Measurements from ENCODE around the gene TESK1. TPM values are rescaled to one million over a fixed set of nuclear protein-coding genes. Genes with fewer than 3 reads are reported as not detected.
"Not testable (repeated sequence)": the region's sequence is repeated elsewhere in the genome, so short reads cannot be mapped to it uniquely, and the experiment has no call there.

Gene TESK1
- total RNA-seq, 1 donor from 2014 or later: 30.9 TPM

DNA sequence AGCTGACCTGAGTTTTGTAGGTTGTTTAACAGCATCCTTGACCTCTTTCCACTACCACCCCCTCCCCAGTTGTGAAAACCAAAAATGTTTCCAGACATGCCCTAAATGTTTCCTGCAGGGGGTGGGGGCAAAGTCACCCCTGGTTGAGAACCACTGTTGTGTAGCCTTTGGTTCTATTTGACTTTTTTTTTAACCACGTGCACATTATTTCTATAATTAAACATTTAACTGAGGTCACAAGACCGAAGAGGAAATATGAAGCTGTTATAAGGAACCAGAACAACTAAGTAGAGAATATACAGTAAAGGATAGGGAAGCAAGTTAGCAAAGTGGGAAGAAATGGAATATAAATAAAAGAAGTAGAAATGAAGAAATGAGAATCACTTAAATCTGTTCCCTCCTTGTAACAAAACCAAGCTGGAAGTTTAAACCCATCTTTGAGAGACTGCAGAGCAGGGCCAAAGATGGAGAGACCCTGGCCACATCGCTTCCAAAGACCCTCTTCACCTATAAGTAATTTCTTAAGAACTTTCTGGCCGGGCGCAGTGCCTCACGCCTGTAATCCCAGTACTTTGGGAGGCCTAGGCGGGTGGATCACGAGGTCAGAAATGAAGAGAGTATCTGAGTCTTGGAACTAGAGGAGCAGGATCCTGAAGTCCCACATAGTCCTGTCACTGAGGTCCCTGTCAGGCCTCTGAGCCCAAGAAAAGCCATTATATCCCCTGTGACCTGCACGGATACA, 31.2 kb downstream of the TESK1 start:
- Histone ChIP-seq H3K4me3 (ENCODE audit: insufficient read depth, low read depth, low read length) (no peak overlapping the region), H3K9ac (ENCODE audit: low read length) (no peak overlapping the region), H3K9me3 (ENCODE audit: insufficient read depth, low read depth, low read length) (no peaks in the 10 kb centered on the region), H3K4me1 (ENCODE audit: insufficient read depth, low read length) (no peaks in the 10 kb centered on the region), H4K20me1 (ENCODE audit: insufficient read depth, low read length) (no peaks in the 10 kb centered on the region), H3K79me2 (ENCODE audit: insufficient read depth, low read length) (no peaks in the 10 kb centered on the region), H3K27ac (ENCODE audit: low read depth, low read length) (no peak overlapping the region), H2AFZ (ENCODE audit: low read depth, low read length) (no peak overlapping the region), H3K4me2 (ENCODE audit: low read length) (no peak overlapping the region), H3K36me3 (ENCODE audit: insufficient read depth, low read length) (no peaks in the 10 kb centered on the region), H3K27me3 (ENCODE audit: insufficient read depth, low read length) (no peaks in the 10 kb centered on the region)
- H3K9me3 Mint-ChIP-seq (ENCODE audit: unreplicated experiment): peaks cover 3% of the 10 kb centered on the region
- peaks cover 6% of the 10 kb centered on the region for H3K36me3 Mint-ChIP-seq (ENCODE audit: low read depth, unreplicated experiment)
- TF ChIP-seq, protein P1, sequence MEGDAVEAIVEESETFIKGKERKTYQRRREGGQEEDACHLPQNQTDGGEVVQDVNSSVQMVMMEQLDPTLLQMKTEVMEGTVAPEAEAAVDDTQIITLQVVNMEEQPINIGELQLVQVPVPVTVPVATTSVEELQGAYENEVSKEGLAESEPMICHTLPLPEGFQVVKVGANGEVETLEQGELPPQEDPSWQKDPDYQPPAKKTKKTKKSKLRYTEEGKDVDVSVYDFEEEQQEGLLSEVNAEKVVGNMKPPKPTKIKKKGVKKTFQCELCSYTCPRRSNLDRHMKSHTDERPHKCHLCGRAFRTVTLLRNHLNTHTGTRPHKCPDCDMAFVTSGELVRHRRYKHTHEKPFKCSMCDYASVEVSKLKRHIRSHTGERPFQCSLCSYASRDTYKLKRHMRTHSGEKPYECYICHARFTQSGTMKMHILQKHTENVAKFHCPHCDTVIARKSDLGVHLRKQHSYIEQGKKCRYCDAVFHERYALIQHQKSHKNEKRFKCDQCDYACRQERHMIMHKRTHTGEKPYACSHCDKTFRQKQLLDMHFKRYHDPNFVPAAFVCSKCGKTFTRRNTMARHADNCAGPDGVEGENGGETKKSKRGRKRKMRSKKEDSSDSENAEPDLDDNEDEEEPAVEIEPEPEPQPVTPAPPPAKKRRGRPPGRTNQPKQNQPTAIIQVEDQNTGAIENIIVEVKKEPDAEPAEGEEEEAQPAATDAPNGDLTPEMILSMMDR (IDR thresholded peaks at IDR 0.05; ENCODE audit: insufficient read depth, low read depth, low read length): no peak
- TF ChIP-seq EZH2 (IDR thresholded peaks at IDR 0.05; ENCODE audit: insufficient read depth, low read length): no peak
- H3K27ac Mint-ChIP-seq (ENCODE audit: unreplicated experiment): no peak overlapping the region
- H3K27me3 Mint-ChIP-seq (ENCODE audit: low read depth, unreplicated experiment): no peaks in the 10 kb centered on the region
- DNase-seq (ENCODE audit: low read depth) (no peak), FAIRE-seq (no peak)
- no peak overlapping the region for H3K4me3 Mint-ChIP-seq (ENCODE audit: unreplicated experiment)
- H3K4me1 Mint-ChIP-seq (ENCODE audit: low read depth, unreplicated experiment): peaks cover 7% of the 10 kb centered on the region

DNA sequence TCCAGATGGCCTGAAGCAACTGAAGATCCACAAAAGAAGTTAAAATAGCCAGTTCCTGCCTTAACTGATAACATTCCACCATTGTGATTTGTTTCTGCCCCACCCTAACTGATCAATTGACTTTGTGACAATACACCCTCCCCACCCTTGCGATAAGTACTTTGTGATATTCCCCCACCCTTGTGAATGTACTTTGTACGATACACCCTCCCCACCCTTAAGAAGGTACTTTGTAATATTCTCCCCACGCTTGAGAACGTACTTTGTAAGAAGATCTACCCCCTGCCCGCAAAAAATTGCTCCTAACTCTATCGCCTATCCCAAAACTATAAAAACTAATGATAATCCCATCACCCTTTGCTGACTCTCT, 31.8 kb downstream of the TESK1 start:
- H3K79me2 ChIP-seq (ENCODE audit: insufficient read depth, low read length); H4K20me1 ChIP-seq (ENCODE audit: insufficient read depth, low read length); H3K9me3 Mint-ChIP-seq (ENCODE audit: unreplicated experiment); H3K4me3 ChIP-seq (ENCODE audit: insufficient read depth, low read depth, low read length); H3K36me3 Mint-ChIP-seq (ENCODE audit: low read depth, unreplicated experiment); H3K27ac ChIP-seq (ENCODE audit: low read depth, low read length); H3K9ac ChIP-seq (ENCODE audit: low read length); FAIRE-seq; DNase-seq (ENCODE audit: low read depth); H3K27me3 ChIP-seq (ENCODE audit: insufficient read depth, low read length); H3K4me1 Mint-ChIP-seq (ENCODE audit: low read depth, unreplicated experiment); H2AFZ ChIP-seq (ENCODE audit: low read depth, low read length); H3K27me3 Mint-ChIP-seq (ENCODE audit: low read depth, unreplicated experiment); H3K4me2 ChIP-seq (ENCODE audit: low read length); H3K9me3 ChIP-seq (ENCODE audit: insufficient read depth, low read depth, low read length); H3K36me3 ChIP-seq (ENCODE audit: insufficient read depth, low read length); H3K4me1 ChIP-seq (ENCODE audit: insufficient read depth, low read length); H3K27ac Mint-ChIP-seq (ENCODE audit: unreplicated experiment); H3K4me3 Mint-ChIP-seq (ENCODE audit: unreplicated experiment): not testable (repeated sequence)

DNA sequence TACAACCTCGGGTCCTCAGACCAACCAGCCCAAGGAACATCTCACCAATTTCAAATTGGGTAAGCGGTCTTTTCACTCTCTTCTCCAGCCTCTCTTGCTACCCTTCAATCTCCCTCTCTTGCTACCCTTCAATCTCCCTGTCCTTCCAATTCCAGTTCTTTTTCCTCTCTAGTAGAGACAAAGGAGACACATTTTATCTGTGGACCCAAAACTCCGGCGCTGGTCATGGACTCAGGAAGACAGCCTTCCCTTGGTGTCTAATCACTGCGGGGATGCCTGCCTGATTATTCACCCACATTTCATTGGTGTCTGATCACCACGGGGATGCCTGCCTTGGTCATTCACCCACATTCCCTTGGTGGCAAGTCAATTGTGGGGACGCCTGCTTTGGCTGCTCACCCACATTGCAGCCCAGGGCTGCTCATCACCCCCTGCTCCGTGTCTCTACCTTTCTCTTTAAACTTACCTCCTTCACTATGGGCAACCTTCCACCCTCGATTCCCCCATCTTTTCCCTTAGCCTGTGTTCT, 32.4 kb downstream of the TESK1 start:
- not testable (repeated sequence) for H4K20me1 ChIP-seq (ENCODE audit: insufficient read depth, low read length); H3K4me2 ChIP-seq (ENCODE audit: low read length); H3K27me3 ChIP-seq (ENCODE audit: insufficient read depth, low read length); H2AFZ ChIP-seq (ENCODE audit: low read depth, low read length); H3K27ac Mint-ChIP-seq (ENCODE audit: unreplicated experiment); H3K4me1 Mint-ChIP-seq (ENCODE audit: low read depth, unreplicated experiment); H3K4me3 Mint-ChIP-seq (ENCODE audit: unreplicated experiment); H3K27me3 Mint-ChIP-seq (ENCODE audit: low read depth, unreplicated experiment); FAIRE-seq; H3K79me2 ChIP-seq (ENCODE audit: insufficient read depth, low read length); H3K9me3 ChIP-seq (ENCODE audit: insufficient read depth, low read depth, low read length); H3K36me3 ChIP-seq (ENCODE audit: insufficient read depth, low read length); H3K9me3 Mint-ChIP-seq (ENCODE audit: unreplicated experiment); DNase-seq (ENCODE audit: low read depth); H3K36me3 Mint-ChIP-seq (ENCODE audit: low read depth, unreplicated experiment); H3K4me3 ChIP-seq (ENCODE audit: insufficient read depth, low read depth, low read length); H3K27ac ChIP-seq (ENCODE audit: low read depth, low read length); H3K4me1 ChIP-seq (ENCODE audit: insufficient read depth, low read length); H3K9ac ChIP-seq (ENCODE audit: low read length)

DNA sequence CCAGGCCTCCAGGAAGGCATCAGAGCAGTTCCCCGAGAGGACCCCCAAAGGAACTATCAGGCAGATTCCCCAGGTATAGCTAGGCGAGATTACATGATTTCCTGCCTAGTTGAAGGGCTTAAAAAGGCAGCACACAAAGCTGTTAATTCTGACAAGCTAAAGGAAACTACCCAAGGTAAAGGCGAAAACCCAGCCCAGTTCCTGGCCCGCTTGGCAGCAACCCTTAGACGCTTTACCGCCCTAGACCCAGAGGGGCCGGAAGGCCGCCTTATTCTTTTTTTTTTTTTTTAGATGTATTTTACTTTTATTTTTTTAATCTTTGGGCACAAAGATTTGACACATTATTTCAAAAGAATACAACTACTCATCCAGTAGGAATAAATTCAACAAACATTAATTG, 33.7 kb downstream of the TESK1 start:
- not testable (repeated sequence) for FAIRE-seq; H3K27ac ChIP-seq (ENCODE audit: low read depth, low read length); H3K4me1 ChIP-seq (ENCODE audit: insufficient read depth, low read length); H3K36me3 Mint-ChIP-seq (ENCODE audit: low read depth, unreplicated experiment); H3K4me3 Mint-ChIP-seq (ENCODE audit: unreplicated experiment); H3K4me2 ChIP-seq (ENCODE audit: low read length); H3K9me3 Mint-ChIP-seq (ENCODE audit: unreplicated experiment); H2AFZ ChIP-seq (ENCODE audit: low read depth, low read length); H3K27me3 Mint-ChIP-seq (ENCODE audit: low read depth, unreplicated experiment); H3K79me2 ChIP-seq (ENCODE audit: insufficient read depth, low read length); H3K9me3 ChIP-seq (ENCODE audit: insufficient read depth, low read depth, low read length); H4K20me1 ChIP-seq (ENCODE audit: insufficient read depth, low read length); H3K9ac ChIP-seq (ENCODE audit: low read length); DNase-seq (ENCODE audit: low read depth); H3K27ac Mint-ChIP-seq (ENCODE audit: unreplicated experiment); H3K4me1 Mint-ChIP-seq (ENCODE audit: low read depth, unreplicated experiment); H3K27me3 ChIP-seq (ENCODE audit: insufficient read depth, low read length); H3K4me3 ChIP-seq (ENCODE audit: insufficient read depth, low read depth, low read length); H3K36me3 ChIP-seq (ENCODE audit: insufficient read depth, low read length)

DNA sequence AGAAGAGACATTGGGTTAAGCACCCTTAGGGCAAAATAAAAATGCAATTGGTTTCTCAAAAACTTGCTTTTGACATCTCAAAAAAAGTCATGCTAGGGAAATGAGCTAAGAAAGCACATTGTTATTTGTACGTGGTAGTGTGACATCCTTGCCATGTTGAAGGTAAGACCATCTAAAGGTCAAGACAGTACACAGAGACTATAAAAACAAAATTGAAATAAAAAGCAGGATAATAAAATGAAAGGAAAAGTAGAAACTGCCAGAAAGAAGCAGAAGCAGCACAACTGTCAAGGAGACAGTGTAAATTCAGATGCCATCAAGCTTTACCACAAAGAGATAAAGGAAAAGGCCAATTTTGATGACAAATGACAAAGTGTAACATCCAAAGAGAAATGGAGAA, 34.2 kb downstream of the TESK1 start:
- not testable (repeated sequence) for H2AFZ ChIP-seq (ENCODE audit: low read depth, low read length); H4K20me1 ChIP-seq (ENCODE audit: insufficient read depth, low read length); H3K36me3 ChIP-seq (ENCODE audit: insufficient read depth, low read length); DNase-seq (ENCODE audit: low read depth); H3K9ac ChIP-seq (ENCODE audit: low read length); H3K4me3 ChIP-seq (ENCODE audit: insufficient read depth, low read depth, low read length); H3K27me3 Mint-ChIP-seq (ENCODE audit: low read depth, unreplicated experiment); H3K27ac ChIP-seq (ENCODE audit: low read depth, low read length); H3K36me3 Mint-ChIP-seq (ENCODE audit: low read depth, unreplicated experiment); H3K9me3 Mint-ChIP-seq (ENCODE audit: unreplicated experiment); H3K4me2 ChIP-seq (ENCODE audit: low read length); H3K9me3 ChIP-seq (ENCODE audit: insufficient read depth, low read depth, low read length); H3K27me3 ChIP-seq (ENCODE audit: insufficient read depth, low read length); H3K79me2 ChIP-seq (ENCODE audit: insufficient read depth, low read length); H3K4me3 Mint-ChIP-seq (ENCODE audit: unreplicated experiment); H3K4me1 ChIP-seq (ENCODE audit: insufficient read depth, low read length); H3K4me1 Mint-ChIP-seq (ENCODE audit: low read depth, unreplicated experiment); FAIRE-seq; H3K27ac Mint-ChIP-seq (ENCODE audit: unreplicated experiment)
